ENCODE measurements around the gene NAA50. TPM values are rescaled to one million over a fixed set of nuclear protein-coding genes. Genes with fewer than 3 reads are reported as not detected.
A peak's percentile ranks its signal among the peaks of the same experiment; 100 is the strongest.

The NAA50 gene
- total and polyA plus RNA-seq, 2 of the 13 experiments (the other 11 are each of a cell fraction or from before 2014, with no cell fraction given) = 30.2 to 233 TPM

DNA sequence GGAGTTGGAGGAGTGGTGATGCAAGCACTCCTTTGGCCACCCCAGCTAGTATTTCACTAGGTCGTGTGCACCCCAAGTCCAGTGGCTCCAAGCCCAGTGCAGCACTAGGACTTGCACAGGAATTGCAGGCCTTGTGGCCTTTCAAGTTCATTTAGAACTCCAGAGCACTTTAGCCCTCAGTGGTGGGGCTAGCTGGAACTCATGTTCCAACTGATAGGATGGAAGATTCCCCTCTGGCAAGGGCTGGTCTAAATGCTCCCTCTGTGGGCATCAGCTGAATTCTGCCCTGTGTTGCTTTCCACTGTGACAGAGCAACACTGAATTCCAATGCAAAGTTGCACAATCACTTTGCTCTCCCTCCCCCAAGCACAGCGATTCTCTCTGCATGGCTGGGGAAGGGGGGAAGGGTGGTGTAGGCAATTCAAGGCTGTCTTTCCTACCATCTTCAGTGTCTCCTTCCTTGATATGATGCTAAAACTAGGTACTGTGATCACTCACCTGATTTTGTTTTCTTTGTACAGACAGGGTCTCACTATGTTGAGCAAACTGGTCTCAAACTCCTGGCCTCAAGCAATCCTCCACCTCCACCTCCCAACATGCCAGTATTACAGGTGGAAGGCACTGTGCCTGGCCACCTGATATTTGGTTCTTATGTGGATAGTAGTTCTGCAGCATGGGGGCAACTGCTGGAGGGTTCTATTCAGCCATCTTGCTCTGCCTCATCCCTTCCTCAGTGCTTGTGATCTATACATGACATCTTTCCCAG, 59.9 kb downstream of the NAA50 start (continued):
- TF ChIP-seq HDAC2 (CRISPR knock-in tag; IDR thresholded peaks at IDR 0.05) = peak; percentile 77; the same call in 1 of the 2 replicates
- TF ChIP-seq ZNF549 (CRISPR knock-in tag; IDR thresholded peaks at IDR 0.05) = no peak
- TF ChIP-seq ZNF720 (CRISPR knock-in tag; IDR thresholded peaks at IDR 0.05) = no peak
- TF ChIP-seq, protein P1, sequence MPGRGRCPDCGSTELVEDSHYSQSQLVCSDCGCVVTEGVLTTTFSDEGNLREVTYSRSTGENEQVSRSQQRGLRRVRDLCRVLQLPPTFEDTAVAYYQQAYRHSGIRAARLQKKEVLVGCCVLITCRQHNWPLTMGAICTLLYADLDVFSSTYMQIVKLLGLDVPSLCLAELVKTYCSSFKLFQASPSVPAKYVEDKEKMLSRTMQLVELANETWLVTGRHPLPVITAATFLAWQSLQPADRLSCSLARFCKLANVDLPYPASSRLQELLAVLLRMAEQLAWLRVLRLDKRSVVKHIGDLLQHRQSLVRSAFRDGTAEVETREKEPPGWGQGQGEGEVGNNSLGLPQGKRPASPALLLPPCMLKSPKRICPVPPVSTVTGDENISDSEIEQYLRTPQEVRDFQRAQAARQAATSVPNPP (CRISPR knock-in tag; IDR thresholded peaks at IDR 0.05) = no peak
- TF ChIP-seq CC2D1A (CRISPR knock-in tag; IDR thresholded peaks at IDR 0.05) = no peak
- no peak for TF ChIP-seq THAP7 (CRISPR knock-in tag; IDR thresholded peaks at IDR 0.05)
- TF ChIP-seq ZNF234 (CRISPR knock-in tag; conservative IDR thresholded peaks at IDR 0.05) = no peak
- no peak for TF ChIP-seq ZNF335 (CRISPR knock-in tag; IDR thresholded peaks at IDR 0.05)
- no peak for TF ChIP-seq ELK4 (CRISPR knock-in tag; IDR thresholded peaks at IDR 0.05; ENCODE audit: borderline replicate concordance)
- TF ChIP-seq NFKBIZ (CRISPR knock-in tag; IDR thresholded peaks at IDR 0.05) = no peak
- TF ChIP-seq ZNF567 (CRISPR knock-in tag; IDR thresholded peaks at IDR 0.05; ENCODE audit: borderline replicate concordance) = no peak
- no peak for TF ChIP-seq TOE1 (CRISPR knock-in tag; IDR thresholded peaks at IDR 0.05)
- TF ChIP-seq HDAC1 (CRISPR knock-in tag; IDR thresholded peaks at IDR 0.05) = 0 out of 2 replicates have a peak, but pooled peaks have one; percentile 20
- TF ChIP-seq HMGA1 (CRISPR knock-in tag; conservative IDR thresholded peaks at IDR 0.05) = no peak
- no peak for TF ChIP-seq BHLHE40 (IDR thresholded peaks at IDR 0.05; ENCODE audit: low read length)
- TF ChIP-seq, protein P2, sequence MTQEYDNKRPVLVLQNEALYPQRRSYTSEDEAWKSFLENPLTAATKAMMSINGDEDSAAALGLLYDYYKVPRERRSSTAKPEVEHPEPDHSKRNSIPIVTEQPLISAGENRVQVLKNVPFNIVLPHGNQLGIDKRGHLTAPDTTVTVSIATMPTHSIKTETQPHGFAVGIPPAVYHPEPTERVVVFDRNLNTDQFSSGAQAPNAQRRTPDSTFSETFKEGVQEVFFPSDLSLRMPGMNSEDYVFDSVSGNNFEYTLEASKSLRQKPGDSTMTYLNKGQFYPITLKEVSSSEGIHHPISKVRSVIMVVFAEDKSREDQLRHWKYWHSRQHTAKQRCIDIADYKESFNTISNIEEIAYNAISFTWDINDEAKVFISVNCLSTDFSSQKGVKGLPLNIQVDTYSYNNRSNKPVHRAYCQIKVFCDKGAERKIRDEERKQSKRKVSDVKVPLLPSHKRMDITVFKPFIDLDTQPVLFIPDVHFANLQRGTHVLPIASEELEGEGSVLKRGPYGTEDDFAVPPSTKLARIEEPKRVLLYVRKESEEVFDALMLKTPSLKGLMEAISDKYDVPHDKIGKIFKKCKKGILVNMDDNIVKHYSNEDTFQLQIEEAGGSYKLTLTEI (CRISPR knock-in tag; conservative IDR thresholded peaks at IDR 0.05) = no peak
- peak; percentile 58; the same call in 1 of the 2 replicates for TF ChIP-seq SP4 (CRISPR knock-in tag; IDR thresholded peaks at IDR 0.05)
- no peak for TF ChIP-seq TARDBP (CRISPR knock-in tag; IDR thresholded peaks at IDR 0.05)
- TF ChIP-seq, protein P3, sequence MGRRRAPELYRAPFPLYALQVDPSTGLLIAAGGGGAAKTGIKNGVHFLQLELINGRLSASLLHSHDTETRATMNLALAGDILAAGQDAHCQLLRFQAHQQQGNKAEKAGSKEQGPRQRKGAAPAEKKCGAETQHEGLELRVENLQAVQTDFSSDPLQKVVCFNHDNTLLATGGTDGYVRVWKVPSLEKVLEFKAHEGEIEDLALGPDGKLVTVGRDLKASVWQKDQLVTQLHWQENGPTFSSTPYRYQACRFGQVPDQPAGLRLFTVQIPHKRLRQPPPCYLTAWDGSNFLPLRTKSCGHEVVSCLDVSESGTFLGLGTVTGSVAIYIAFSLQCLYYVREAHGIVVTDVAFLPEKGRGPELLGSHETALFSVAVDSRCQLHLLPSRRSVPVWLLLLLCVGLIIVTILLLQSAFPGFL (CRISPR knock-in tag; IDR thresholded peaks at IDR 0.05) = no peak
- peak; percentile 51; the same call in 1 of the 2 replicates for TF ChIP-seq ZNF691 (CRISPR knock-in tag; IDR thresholded peaks at IDR 0.05; ENCODE audit: borderline replicate concordance, low read depth)
- TF ChIP-seq ZNF7 (CRISPR knock-in tag; IDR thresholded peaks at IDR 0.05) = no peak
- TF ChIP-seq PAWR (CRISPR knock-in tag; IDR thresholded peaks at IDR 0.05; ENCODE audit: borderline replicate concordance) = no peak; the same call in 1 of the 2 replicates
- TF ChIP-seq ZNF331 (CRISPR knock-in tag; IDR thresholded peaks at IDR 0.05) = peak; percentile 86
- TF ChIP-seq SOX5 (CRISPR knock-in tag; IDR thresholded peaks at IDR 0.05; ENCODE audit: borderline replicate concordance) = peak; percentile 51; the same call in 1 of the 2 replicates
- no peak for TF ChIP-seq ZNF616 (CRISPR knock-in tag; IDR thresholded peaks at IDR 0.05; ENCODE audit: low read depth)

Data from HepG2 (cell line).